GM19468 (cell line): Measurements from ENCODE around the gene RBFOX1.

Experiments
- ATAC-seq: cut with Tn5 transposase; IDR thresholded peaks from one replicate; pipeline ENCODE4 v1.9.1; 2021; ENCODE audit warnings: mild to moderate bottlenecking, moderate library complexity, moderate number of reproducible peaks; ENCODE audit not compliant: unreplicated experiment; ENCODE audit errors: extremely low read depth

RBFOX1 gene

GRCh38 chr16:7571366-7571765, 238.7 kb downstream of the RBFOX1 start:
- ATAC-seq: no peak

GRCh38 chr16:7577588-7577987, 244.9 kb downstream of the RBFOX1 start:
- no peak for ATAC-seq

- no peak for ATAC-seq
These were observed 246.8 kb downstream of the RBFOX1 start for GRCh38 chr16:7579454-7579853.

- no peak for ATAC-seq
These were observed 248.5 kb downstream of the RBFOX1 start for GRCh38 chr16:7581175-7581574.

GRCh38 chr16:7583396-7583795, 250.8 kb downstream of the RBFOX1 start:
- ATAC-seq: no peak

GRCh38 chr16:7584561-7584960, 251.9 kb downstream of the RBFOX1 start:
- ATAC-seq: no peak

- no peak for ATAC-seq
These were observed 253.1 kb downstream of the RBFOX1 start for GRCh38 chr16:7585705-7586104.

- ATAC-seq: no peak
These were observed 258.3 kb downstream of the RBFOX1 start for GRCh38 chr16:7590934-7591333.

- no peak for ATAC-seq
These were observed 263.7 kb downstream of the RBFOX1 start for GRCh38 chr16:7596308-7596707.

- ATAC-seq: no peak
These were observed 265.0 kb downstream of the RBFOX1 start for GRCh38 chr16:7597677-7598076.

GRCh38 chr16:7601100-7601499, 268.5 kb downstream of the RBFOX1 start:
- ATAC-seq: no peak

GRCh38 chr16:7602291-7602950, 269.8 kb downstream of the RBFOX1 start:
- no peak for ATAC-seq

GRCh38 chr16:7605812-7606211, 273.2 kb downstream of the RBFOX1 start:
- ATAC-seq: no peak

- ATAC-seq: no peak
These were observed 280.0 kb downstream of the RBFOX1 start for GRCh38 chr16:7612671-7613070.

- ATAC-seq: no peak
These were observed 280.9 kb downstream of the RBFOX1 start for GRCh38 chr16:7613518-7613917.

- ATAC-seq: no peak
These were observed 281.6 kb downstream of the RBFOX1 start for GRCh38 chr16:7614021-7614795.

GRCh38 chr16:7615565-7615964, 282.9 kb downstream of the RBFOX1 start:
- ATAC-seq: no peak

- ATAC-seq: no peak
These were observed 292.5 kb downstream of the RBFOX1 start for GRCh38 chr16:7624871-7625766.

- ATAC-seq: no peak
These were observed 296.3 kb downstream of the RBFOX1 start for GRCh38 chr16:7628981-7629380.

GRCh38 chr16:7629571-7629970, 296.9 kb downstream of the RBFOX1 start:
- no peak for ATAC-seq

- ATAC-seq: no peak
These were observed 304.8 kb downstream of the RBFOX1 start for GRCh38 chr16:7637446-7637845.
